ENCODE data around the gene ASTN2.

Gene ASTN2

GRCh38 chr9:117414906-117415331 is at the start of gene ASTN2:
Gene ASTN2 (minus strand): TSS chr9:117415057. CDS start chr9:117414938, 119 bp downstream.
- peak; percentile 26 for DNase-seq (ENCODE audit: low spot score)

GRCh38 chr9:117462861-117463260 is 48.0 kb upstream of the ASTN2 start:
- no peak for DNase-seq (ENCODE audit: low spot score)

DNA sequence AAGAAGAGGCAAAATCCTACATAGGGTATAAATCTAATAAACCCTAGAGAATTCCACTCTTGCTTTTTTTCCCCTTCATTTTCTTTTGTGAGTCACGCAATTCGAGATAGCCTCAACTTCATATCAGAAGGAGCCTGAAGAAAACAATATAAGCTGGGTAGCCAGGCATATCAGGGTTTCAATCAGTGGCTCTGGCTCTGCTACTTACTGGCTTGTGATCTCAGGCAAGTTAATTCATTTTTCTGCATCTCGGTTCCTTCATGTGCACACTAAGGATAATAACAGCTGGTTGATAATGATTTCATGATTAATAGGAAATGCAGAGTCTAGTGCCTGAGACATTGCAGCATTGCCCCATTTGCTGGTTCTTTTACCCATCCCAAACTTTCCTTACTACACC is 46.5 kb upstream of the ASTN2 start:
- DNase-seq (ENCODE audit: low spot score) = no peak

GRCh38 chr9:117460743-117461142 is 45.9 kb upstream of the ASTN2 start:
- DNase-seq (ENCODE audit: low spot score) = no peak

DNA sequence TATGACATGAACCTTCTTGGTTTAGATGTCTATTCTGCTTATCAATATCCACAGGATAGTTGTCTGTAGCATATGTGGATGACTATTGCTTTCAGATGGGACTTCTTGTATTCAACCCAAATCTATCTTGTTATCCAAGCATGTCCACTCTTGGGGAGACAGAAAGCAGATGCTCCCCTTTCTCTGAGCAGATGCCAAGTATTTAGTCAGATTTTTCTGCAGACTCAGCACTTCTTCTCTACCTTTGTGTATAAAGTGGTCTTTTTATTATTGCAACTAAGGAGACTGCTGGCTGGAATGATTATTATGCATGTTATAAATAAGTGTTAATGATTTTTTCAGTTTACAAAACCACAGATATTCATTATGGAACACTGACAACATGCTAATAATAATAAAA is 45.1 kb upstream of the ASTN2 start:
- DNase-seq (ENCODE audit: low spot score) = no peak

DNA sequence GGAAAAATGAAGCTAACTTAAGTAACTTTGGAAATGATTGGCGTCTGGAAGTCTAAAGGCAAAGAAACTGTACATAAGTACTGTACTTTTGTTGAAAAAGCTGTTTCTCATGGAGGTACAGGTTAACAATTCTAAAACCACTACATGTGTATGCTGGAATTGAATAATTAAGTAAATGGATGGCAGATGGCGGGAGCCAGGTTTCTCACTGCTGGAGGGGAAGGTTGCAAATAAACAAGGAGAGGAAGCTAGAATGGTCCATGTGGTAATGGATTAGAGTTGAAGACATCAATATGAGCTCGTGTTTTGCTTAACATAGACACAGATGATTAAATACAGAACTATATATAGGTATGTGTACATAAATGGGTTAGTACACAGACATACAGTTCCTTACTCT is 43.2 kb upstream of the ASTN2 start:
- DNase-seq (ENCODE audit: low spot score) = no peak

DNA sequence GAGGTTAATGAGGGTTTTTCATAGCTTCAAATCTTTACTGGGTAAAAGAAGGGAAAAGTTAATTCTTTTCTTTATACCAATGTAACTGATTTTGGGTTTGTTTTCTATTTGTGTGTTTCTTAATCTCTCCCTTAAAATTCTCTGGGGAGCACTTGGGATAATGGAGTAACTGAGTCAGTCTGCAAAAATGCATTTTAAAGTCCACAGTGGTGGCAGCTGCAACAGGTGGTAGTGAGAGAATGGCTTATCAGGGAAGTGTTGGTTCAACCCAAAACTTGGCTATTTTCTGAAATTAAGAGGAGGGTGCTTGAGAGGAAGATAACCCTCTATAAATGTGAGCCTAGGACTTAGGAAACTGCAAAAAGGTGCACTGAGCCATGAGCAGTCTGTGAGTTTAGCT is 39.9 kb upstream of the ASTN2 start:
- no peak for DNase-seq (ENCODE audit: low spot score)

GRCh38 chr9:117453737-117454136 is 38.9 kb upstream of the ASTN2 start:
- no peak for DNase-seq (ENCODE audit: low spot score)

DNA sequence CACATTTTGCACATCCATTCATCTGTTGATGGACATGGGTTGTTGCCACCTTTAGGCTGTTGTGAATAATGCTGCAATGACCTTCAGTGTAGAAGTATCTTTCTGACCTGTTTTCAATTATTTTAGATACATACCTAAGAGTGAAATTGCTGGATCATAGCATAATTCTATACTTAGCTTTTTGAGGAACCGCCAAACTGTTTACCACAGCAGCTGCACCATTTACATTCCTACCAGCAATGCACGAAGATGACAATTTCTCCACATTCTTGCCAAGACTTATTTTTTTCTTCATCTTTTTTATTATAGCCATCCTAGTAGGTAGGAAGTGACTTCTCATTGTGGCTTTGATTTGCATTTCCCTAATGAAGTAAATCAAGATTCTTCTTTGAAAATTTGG is 36.5 kb upstream of the ASTN2 start:
- DNase-seq (ENCODE audit: low spot score) = no peak

- DNase-seq (ENCODE audit: low spot score) = no peak
Measured at GRCh38 chr9:117448066-117448465, 33.2 kb upstream of the ASTN2 start.

GRCh38 chr9:117445631-117446030 is 30.8 kb upstream of the ASTN2 start:
- no peak for DNase-seq (ENCODE audit: low spot score)

- no peak for DNase-seq (ENCODE audit: low spot score)
Measured at GRCh38 chr9:117444501-117444900, 29.6 kb upstream of the ASTN2 start.

DNA sequence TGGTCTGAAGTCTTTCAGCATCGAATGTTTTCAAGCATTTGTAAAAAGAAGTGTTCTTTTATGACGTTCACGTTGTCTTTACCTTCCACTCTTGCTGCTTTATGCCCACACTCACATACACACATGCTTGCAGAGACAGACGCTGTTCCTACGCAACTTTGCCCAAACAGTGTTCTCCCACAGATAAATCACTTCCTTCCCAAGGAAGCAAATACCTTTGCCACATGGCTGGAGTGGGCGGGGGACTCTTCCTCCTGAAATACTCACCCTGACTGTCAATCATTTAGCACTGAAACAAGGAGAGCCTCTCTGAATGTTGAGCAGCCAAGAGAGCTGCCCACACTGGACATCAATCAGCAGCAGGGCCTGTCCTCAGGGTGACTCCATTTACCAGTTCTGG is 22.4 kb upstream of the ASTN2 start:
- no peak for DNase-seq (ENCODE audit: low spot score)

DNA sequence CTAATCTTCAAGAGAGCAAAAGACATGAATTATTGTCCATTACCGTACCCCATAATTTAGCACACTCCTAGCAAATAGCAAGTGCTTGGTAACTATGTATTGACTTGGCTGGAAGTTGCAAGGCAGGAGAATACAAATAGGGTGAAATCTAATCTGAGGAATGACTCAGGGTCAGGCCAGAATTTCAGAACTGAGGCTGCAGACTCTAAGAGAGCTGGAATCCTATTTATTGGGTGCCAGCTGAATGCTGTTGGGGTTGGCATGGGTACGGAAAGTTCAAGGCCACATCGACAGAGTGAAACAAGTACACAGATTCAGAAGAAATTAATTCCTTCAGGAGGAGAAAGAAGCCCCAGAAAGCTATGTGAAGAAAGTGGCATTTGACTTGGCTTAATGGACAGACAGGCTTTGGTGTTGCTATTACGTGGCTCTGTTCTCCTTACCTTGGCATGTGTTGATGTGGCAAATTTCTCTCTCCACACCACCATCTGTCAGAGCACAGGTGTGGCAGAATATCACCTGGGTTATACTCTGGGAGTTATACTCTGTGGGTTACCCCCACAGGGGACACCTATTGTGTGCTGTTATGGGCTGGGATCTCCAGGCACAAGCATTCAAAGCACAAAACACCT is 20.9 kb upstream of the ASTN2 start:
- DNase-seq (ENCODE audit: low spot score) = no peak

DNA sequence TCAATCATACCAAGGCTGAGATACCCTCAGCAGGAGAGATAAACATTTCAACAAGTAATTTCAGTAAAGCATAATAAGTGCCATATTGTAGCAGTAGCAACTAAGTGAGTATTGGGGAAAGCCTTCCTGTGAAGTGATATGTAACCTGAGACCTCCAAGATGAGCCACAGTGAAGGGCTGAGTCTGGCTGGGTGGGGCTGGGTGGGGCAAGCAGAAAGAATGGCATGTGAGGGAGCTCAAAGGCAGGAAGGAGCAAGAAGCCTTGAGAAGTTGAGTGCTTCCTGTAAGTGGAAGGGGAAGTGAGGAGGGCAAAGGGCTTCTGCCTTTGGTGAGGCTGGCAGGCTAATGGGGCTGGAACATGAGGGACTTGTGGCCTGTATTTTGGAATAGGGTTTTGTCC is 19.7 kb upstream of the ASTN2 start:
- DNase-seq (ENCODE audit: low spot score) = no peak

DNA sequence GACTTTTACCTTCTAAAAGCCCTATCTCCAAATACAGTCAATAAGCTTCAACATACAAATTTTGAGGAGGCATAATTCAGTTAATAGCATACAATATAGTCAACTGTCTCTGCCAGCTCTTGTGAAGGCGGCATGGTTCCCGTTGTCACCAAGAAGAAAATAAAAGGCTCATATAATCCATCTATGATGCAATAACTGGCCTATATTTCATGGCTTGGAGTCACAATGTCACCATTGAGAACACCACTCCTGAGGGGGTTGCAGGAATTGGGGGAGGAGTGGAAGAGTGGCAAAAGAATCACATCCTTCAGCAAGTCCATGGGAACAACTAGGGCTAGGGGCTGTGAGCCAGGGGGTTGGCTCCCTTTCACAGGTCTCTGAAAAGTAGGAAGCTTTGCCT is 16.0 kb upstream of the ASTN2 start:
- no peak for DNase-seq (ENCODE audit: low spot score)

DNA sequence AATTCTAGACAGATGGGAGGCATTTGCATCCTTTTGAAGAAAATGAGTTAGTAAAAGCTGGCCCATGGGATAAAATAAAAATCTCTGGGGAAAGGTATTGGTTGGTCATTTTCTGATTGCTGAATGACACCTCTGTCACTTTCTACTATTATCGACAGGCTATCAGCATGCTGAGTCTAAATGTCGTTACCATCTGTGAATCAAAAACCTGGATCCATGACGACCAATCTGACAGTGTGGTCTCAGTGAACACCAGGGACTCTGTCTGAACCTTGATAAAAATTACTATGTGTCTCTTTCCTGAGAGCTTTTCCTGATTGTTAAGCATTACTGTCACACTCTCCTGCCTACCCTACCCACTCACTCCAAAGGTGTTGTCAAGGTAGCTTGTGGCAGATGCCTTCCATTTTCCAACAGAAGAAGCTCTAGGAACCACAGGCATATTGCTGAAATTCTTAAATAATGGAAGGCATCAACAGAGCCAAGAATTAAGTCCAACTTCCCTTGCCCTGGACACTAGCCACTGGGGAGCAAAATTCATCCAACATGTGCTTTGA is 12.6 kb upstream of the ASTN2 start:
- DNase-seq (ENCODE audit: low spot score) = no peak

DNA sequence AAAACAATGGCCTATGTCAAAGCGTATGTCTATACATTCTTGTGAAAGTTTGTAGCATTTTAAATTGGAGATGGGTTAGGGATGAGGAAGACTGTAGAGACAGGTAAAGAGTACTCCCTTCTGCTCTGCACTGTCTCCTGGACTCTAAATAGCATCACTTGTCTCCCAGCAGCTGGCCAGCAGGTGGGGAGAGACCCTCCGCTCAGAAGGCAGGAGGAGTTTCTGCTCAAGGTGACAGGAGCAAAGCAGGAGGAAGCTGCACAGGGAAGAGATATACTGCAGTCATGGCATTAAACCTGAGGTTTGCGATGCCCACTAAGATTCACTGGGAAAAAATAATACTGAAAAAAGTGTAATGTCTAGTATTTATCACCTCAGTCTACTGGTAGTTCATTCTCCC is 10.7 kb upstream of the ASTN2 start:
- no peak for DNase-seq (ENCODE audit: low spot score)

GRCh38 chr9:117424291-117424690 is 9.4 kb upstream of the ASTN2 start:
- no peak for DNase-seq (ENCODE audit: low spot score)

DNA sequence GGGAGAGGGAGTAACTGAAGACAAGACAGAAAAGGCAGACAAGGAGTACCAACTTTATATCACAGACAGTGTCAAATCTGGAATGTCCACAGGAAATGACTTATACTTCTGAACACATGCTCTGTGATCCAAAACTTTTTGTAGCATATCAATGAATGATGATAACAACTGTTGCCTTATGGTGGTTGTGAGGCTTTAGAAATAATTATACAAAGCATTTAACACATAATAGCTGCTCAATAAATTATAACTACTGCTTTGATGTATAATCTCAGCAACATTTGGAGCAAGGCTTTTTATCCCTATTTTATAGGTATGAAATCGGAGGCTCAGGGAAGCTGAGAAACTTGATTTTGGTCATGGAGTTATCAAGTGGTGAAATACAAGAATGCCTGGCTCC is 3.3 kb upstream of the ASTN2 start:
- DNase-seq (ENCODE audit: low spot score) = no peak

DNA sequence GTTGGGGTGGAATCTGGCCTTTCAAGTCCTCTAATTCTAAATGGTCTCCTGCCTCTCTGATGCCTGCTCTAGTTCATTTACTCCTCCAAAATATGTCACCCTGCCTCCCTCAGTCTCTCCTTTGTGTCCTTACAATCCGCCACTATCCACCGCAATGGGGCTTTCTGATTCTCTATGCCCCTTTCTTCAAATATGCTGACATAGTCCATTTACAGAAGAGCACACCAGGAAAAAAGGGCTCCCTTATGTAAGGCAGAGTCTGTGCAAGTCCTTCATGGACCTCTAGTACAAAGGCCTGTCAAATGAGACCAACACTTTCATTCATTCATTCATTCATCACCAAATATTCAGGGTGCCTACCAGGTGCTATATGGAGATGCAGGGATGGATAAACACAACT is 2.0 kb upstream of the ASTN2 start:
- no peak for DNase-seq (ENCODE audit: low spot score)

DNA sequence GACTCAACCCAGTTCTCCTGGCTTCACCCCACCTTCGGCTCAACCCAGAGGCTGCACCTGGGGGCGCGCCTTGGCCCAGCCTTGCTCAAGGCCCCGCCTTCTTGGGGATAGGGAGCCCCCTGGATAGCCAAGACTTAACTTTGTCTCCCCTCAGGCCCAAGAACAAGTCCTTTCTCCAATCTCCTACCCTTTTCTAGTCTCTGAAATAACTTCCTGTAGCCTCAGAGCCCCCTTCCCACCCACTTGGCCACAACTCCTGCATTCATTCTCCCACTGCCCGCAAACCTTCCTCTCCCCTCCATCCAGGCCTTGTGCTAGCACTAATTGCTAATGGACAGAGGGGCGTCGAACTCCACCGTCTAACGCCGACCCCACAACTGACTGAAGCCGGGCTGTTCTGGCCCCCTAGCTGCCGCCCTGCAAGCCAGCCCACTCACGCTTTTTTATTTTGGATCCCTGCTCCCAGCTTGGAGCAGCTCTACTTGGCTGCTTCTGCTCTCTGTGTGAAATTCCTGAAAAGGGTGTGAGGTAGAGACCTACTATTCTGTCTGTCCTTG is 579 bp upstream of the ASTN2 start:
- no peak for DNase-seq (ENCODE audit: low spot score)

GRCh38 chr9:117414220-117414905 is 494 bp downstream of the ASTN2 start:
- DNase-seq (ENCODE audit: low spot score) = peak; percentile 15

Data from germinal center (tissue), 1 donor.